Kidney epithelial cell (primary cell): ENCODE results near the gene TNRC6C. TPM values are rescaled to one million over a fixed set of nuclear protein-coding genes. Genes with fewer than 3 reads are reported as not detected.

Experiments used
- DNase-seq: peaks from one replicate; pipeline ENCODE4 v3.0.0-alpha.2; 2010; ENCODE audit warnings: low read depth
- H3K27me3 ChIP-seq: 2 replicates; pipeline ENCODE4 v1.6.0; 2011; ENCODE audit warnings: low read length; ENCODE audit not compliant: control insufficient read depth, insufficient read depth
- H3K36me3 ChIP-seq: 2 replicates; pipeline ENCODE4 v1.5.1; 2011; ENCODE audit warnings: low read length; ENCODE audit not compliant: control insufficient read depth, insufficient read depth
- H3K4me3 ChIP-seq: 2 replicates; pipeline ENCODE4 v1.5.1; 2011; ENCODE audit warnings: low read depth, mild to moderate bottlenecking, control low read depth, low read length
- total RNA-seq: library from RNA; depleted of rRNA; stranded (reverse); fragments of >200 nt; gene quantifications from 2 replicates; pipeline ENCODE4 v1.2.3, GENCODE V29; 2015
- TF ChIP-seq, protein P1 (sequence below): IDR thresholded peaks from 2 replicates; pipeline ENCODE4 v1.5.1; 2011; ENCODE audit warnings: mild to moderate bottlenecking, moderate library complexity, low read length, control low read depth, inconsistent platforms; ENCODE audit not compliant: insufficient read depth, poor library complexity, severe bottlenecking

The TNRC6C gene
- total RNA-seq, 1 donor from 2014 or later, result 5.3 TPM

DNA sequence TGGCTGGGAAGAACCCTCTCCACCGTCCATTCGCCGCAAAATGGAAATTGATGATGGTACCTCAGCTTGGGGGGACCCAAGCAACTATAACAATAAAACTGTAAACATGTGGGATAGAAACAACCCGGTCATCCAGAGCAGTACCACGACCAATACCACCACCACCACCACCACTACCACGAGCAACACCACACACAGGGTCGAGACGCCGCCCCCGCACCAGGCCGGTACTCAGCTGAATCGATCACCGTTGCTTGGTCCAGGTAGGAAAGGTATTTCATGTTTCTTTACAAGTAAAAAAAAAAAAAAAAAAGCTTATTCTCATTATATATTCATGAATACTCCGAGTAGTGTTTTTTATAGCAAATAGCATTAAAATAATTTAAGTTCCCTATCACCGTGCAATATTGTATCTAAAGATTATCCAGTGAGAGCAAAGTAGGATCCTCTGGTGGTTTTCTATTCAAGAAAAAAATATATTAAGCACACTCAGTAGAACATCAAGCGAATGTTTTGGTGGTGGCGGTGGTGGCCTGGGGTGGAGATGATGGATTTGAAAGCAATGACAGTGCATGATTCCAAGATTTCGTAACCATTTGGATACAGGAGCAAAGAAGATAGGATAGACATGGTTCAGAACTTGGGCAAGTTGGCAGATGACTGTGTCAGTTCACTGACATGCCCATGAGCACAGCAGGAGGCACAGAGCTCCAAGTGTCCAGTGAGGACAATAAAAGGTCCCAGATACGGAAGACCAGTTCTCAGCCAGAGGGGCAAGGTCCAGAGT lies 92.9 kb downstream of the TNRC6C start:
- no peak overlapping the region for H3K4me3 ChIP-seq
- H3K27me3 ChIP-seq, result no peaks in the 10 kb centered on the region
- TF ChIP-seq, protein P1, sequence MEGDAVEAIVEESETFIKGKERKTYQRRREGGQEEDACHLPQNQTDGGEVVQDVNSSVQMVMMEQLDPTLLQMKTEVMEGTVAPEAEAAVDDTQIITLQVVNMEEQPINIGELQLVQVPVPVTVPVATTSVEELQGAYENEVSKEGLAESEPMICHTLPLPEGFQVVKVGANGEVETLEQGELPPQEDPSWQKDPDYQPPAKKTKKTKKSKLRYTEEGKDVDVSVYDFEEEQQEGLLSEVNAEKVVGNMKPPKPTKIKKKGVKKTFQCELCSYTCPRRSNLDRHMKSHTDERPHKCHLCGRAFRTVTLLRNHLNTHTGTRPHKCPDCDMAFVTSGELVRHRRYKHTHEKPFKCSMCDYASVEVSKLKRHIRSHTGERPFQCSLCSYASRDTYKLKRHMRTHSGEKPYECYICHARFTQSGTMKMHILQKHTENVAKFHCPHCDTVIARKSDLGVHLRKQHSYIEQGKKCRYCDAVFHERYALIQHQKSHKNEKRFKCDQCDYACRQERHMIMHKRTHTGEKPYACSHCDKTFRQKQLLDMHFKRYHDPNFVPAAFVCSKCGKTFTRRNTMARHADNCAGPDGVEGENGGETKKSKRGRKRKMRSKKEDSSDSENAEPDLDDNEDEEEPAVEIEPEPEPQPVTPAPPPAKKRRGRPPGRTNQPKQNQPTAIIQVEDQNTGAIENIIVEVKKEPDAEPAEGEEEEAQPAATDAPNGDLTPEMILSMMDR, result no peak
- no peak for DNase-seq
- H3K36me3 ChIP-seq, result no peaks in the 10 kb centered on the region

DNA sequence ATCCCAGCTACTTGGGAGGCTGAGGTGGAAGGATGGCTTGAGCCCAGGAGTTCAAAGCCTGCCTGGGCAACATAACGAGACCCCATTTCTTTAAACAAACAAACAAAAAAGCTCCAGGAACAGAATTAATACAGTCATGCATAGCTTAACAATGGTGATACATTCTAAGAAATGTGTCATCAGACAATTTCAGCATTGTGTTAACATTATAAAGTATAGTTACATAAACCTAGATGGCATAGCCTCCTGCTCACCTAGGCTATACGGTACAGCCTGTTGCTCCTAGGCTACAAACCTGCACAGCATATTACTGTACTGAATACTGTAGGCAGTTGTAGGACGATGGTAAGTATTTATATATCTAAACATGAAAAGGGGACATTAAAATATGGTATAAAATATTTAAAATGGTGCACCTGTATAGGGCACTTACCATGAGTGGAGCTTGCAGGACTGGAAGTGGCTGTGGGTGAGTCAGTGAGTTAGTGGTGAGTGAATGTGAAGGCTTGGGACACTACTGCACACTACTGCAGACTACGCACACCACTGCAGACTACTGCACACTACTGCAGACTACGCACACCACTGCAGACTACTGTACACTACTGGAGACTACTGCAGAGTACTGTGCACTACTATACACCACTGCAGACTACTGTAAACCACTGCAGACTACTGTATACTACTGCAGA lies 95.4 kb downstream of the TNRC6C start:
- H3K27me3 ChIP-seq, result no peaks in the 10 kb centered on the region
- no peak overlapping the region for H3K4me3 ChIP-seq
- no peak for DNase-seq
- TF ChIP-seq, protein P1, result no peak
- H3K36me3 ChIP-seq, result no peaks in the 10 kb centered on the region

DNA sequence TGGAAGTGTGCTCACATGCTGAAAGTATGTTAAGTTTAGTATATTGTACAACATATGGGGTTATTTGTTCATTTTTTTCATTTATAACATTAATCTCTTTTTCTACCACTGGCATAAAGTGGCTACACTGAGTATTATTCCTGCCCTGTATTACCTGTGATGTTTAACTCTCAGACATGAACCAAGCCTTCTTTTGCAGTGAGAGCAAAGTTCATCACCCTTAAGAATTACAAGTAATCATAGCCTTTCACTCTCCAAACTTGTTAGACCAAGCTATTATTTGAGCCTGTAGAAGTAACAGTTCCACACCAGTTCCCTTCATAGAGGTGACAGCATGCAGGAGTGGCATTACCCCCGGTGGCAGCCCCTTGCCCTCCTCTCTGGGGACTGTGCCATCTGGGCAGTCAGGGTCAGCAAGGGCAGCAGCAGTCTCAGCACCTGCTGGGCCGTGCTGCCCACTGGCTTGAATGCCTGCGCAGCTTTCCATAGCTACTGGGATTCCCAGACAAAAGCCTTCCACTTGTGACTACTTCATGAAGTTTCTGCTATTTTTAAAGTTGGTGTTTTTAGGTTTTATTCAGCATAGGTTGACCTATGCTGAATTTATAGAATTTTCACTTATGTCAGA lies 98.7 kb downstream of the TNRC6C start:
- Histone ChIP-seq H3K27me3 (no peaks in the 10 kb centered on the region), H3K4me3 (no peak overlapping the region), H3K36me3 (no peaks in the 10 kb centered on the region)
- DNase-seq, result no peak
- TF ChIP-seq, protein P1, result no peak

DNA sequence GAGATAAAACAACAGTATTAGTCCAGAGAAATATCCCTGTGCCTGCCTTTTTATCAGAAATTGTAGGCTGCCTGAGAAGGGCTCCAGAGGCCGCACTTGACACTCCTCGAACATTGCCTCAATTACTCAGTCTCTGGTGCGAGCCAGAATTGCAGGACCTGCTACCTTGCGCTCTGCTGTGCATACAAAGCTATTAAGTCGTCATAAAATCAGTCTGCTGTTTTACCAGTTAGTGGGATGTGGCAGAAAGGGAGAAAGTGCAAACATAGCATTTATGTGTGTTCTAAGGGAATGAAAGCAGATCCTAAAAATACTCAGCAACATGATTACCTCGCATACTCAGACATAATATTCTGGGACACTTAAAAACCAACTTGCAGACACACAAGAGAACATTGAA lies 99.5 kb downstream of the TNRC6C start:
- H3K4me3 ChIP-seq, result no peak overlapping the region
- no peaks in the 10 kb centered on the region for H3K36me3 ChIP-seq
- TF ChIP-seq, protein P1, result no peak
- DNase-seq, result no peak
- H3K27me3 ChIP-seq, result no peaks in the 10 kb centered on the region

DNA sequence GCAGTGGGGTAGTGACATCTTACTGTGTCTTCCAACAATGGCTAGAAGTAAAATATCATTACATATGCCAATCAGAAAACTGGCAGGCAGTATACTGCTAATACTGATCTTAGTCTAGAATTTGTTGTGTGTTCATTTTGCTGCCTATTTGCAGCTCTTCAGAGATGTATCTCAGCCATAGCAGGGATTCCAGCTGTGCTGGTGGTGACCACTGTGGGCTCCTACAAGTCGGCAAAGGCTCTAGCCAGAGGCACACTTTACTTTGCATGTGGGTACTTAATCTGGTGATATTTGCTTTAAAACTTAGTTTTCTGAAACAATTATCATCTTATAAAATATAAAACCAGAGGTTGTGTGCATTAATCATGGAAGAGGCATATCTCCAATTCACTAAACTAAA lies 100.1 kb downstream of the TNRC6C start:
- DNase-seq, result no peak
- no peaks in the 10 kb centered on the region for H3K36me3 ChIP-seq
- TF ChIP-seq, protein P1, result no peak
- H3K4me3 ChIP-seq, result no peak overlapping the region
- no peaks in the 10 kb centered on the region for H3K27me3 ChIP-seq
